Epithelial cell of esophagus (primary cell): ENCODE data around the gene MYCN.

Source experiments
- DNase-seq: peaks from one replicate; pipeline ENCODE4 v3.0.0; 2010; ENCODE audit warnings: low read depth
- H3K4me3 ChIP-seq: 2 replicates; pipeline ENCODE4 v1.5.1; 2011; ENCODE audit warnings: mild to moderate bottlenecking, low read length, control low read depth
- CTCF ChIP-seq: IDR thresholded peaks from 2 replicates; pipeline ENCODE4 v1.5.1; 2011; ENCODE audit warnings: low read depth, mild to moderate bottlenecking, low read length, control low read depth, inconsistent platforms; ENCODE audit not compliant: insufficient read depth; ENCODE audit errors: missing control alignments

Gene MYCN

GRCh38 chr2:15937882-15938802 is 2.2 kb upstream of the MYCN start:
- DNase-seq = no peak
- H3K4me3 ChIP-seq = no peak overlapping the region
- no peak for TF ChIP-seq CTCF

GRCh38 chr2:15938803-15939555 is 1.4 kb upstream of the MYCN start:
- DNase-seq = no peak
- TF ChIP-seq CTCF = no peak
- no peak overlapping the region for H3K4me3 ChIP-seq

GRCh38 chr2:15939556-15939853 is 845 bp upstream of the MYCN start:
- DNase-seq = peak; percentile 57
- TF ChIP-seq CTCF = no peak
- H3K4me3 ChIP-seq = no peak overlapping the region

GRCh38 chr2:15940661-15941480 is 521 bp downstream of the MYCN start:
- peak; percentile 11 for DNase-seq
- H3K4me3 ChIP-seq = no peak overlapping the region
- no peak for TF ChIP-seq CTCF

- H3K4me3 ChIP-seq = no peak overlapping the region
- TF ChIP-seq CTCF = no peak
- DNase-seq = no peak
Observed at GRCh38 chr2:15941481-15941850, 1.1 kb downstream of the MYCN start.

- no peak for TF ChIP-seq CTCF
- DNase-seq = peak; percentile 8
- H3K4me3 ChIP-seq = no peak overlapping the region
Observed at GRCh38 chr2:15941871-15942710, 1.7 kb downstream of the MYCN start.
